DOHH2 (cell line): ENCODE data around the gene HPSE2.

Source experiments
- H3F3A ChIP-seq: fragments of 200-600 bp; sonication (generic), shearing (Covaris generic); 2 replicates; pipeline ENCODE4 v1.6.0; 2016; ENCODE audit warnings: antibody characterized with exemption, mild to moderate bottlenecking; ENCODE audit not compliant: control insufficient read depth, insufficient read depth
- H3K27ac ChIP-seq: fragments of 200-600 bp; sonication (generic); 2 replicates; pipeline ENCODE4 v1.5.1; 2014; ENCODE audit warnings: low read depth, mild to moderate bottlenecking, low read length, moderate library complexity
- H3K27me3 ChIP-seq: fragments of 200-600 bp; sonication (generic); 2 replicates; pipeline ENCODE4 v1.6.1; 2014; ENCODE audit warnings: mild to moderate bottlenecking, low read length, mixed read lengths; ENCODE audit not compliant: control insufficient read depth
- H3K36me3 ChIP-seq: fragments of 200-600 bp; sonication (generic); 2 replicates; pipeline ENCODE4 v1.6.1; 2014; ENCODE audit warnings: mild to moderate bottlenecking, low read length, moderate library complexity, mixed read lengths; ENCODE audit not compliant: control insufficient read depth
- H3K4me1 ChIP-seq: fragments of 200-600 bp; sonication (generic); 2 replicates; pipeline ENCODE4 v1.6.1; 2014; ENCODE audit warnings: mild to moderate bottlenecking, low read length, mixed read lengths; ENCODE audit not compliant: control insufficient read depth
- H3K4me2 ChIP-seq: fragments of 200-600 bp; sonication (generic); 2 replicates; pipeline ENCODE4 v1.6.0; 2014; ENCODE audit warnings: mild to moderate bottlenecking, low read length, moderate library complexity
- H3K4me3 ChIP-seq: fragments of 200-600 bp; sonication (generic); 2 replicates; pipeline ENCODE4 v1.5.1; 2014; ENCODE audit warnings: mild to moderate bottlenecking, low read length, mixed read lengths
- H3K79me2 ChIP-seq: fragments of 200-600 bp; sonication (generic); 2 replicates; pipeline ENCODE4 v1.6.1; 2014; ENCODE audit warnings: mild to moderate bottlenecking, low read length, mixed read lengths; ENCODE audit not compliant: control insufficient read depth
- H3K9me2 ChIP-seq: fragments of 200-600 bp; sonication (generic); replicated peaks from 2 replicates; pipeline ENCODE4 v1.6.1; 2014; ENCODE audit warnings: mild to moderate bottlenecking, low read length, mixed read lengths; ENCODE audit not compliant: control insufficient read depth
- H3K9me3 ChIP-seq: fragments of 200-600 bp; sonication (generic); 2 replicates; pipeline ENCODE4 v1.6.1; 2014; ENCODE audit warnings: antibody characterized with exemption, low read length, mixed read lengths; ENCODE audit not compliant: control insufficient read depth, insufficient read depth
- H4K20me1 ChIP-seq: fragments of 200-600 bp; sonication (generic); 2 replicates; pipeline ENCODE4 v1.6.0; 2014; ENCODE audit warnings: low read depth, mild to moderate bottlenecking, antibody characterized with exemption, low read length, moderate library complexity; ENCODE audit not compliant: control insufficient read depth, insufficient read depth
- CTCF ChIP-seq: fragments of 200-600 bp; sonication (generic); IDR thresholded peaks from one replicate; pipeline ENCODE4 v1.5.1; 2014; ENCODE audit warnings: antibody characterized with exemption, mild to moderate bottlenecking, low read depth, low read length; ENCODE audit not compliant: poor library complexity, severe bottlenecking
- EZH2phosphoT487 ChIP-seq: fragments of 200-600 bp; sonication (generic); IDR thresholded peaks from 2 replicates; pipeline ENCODE4 v1.6.1; 2017; ENCODE audit warnings: borderline replicate concordance, mild to moderate bottlenecking, antibody characterized with exemption, low read length, moderate library complexity, mixed read lengths

Gene HPSE2

GRCh38 chr10:99119258-99119748 is 116.3 kb downstream of the HPSE2 start:
- Histone ChIP-seq H3K79me2 (no peaks in the 10 kb centered on the region), H3F3A (no peaks in the 10 kb centered on the region), H3K4me3 (no peak overlapping the region), H3K4me2 (no peak overlapping the region), H3K9me2 (no peaks in the 10 kb centered on the region), H3K36me3 (no peaks in the 10 kb centered on the region), H4K20me1 (no peaks in the 10 kb centered on the region), H3K4me1 (no peaks in the 10 kb centered on the region), H3K27me3 (no peaks in the 10 kb centered on the region), H3K9me3 (no peaks in the 10 kb centered on the region), H3K27ac (no peak overlapping the region)
- TF ChIP-seq CTCF (no peak), EZH2phosphoT487 (no peak)

- Histone ChIP-seq H3K36me3 (no peaks in the 10 kb centered on the region), H3K4me3 (no peak overlapping the region), H3K27me3 (no peaks in the 10 kb centered on the region), H3K27ac (no peak overlapping the region), H4K20me1 (no peaks in the 10 kb centered on the region), H3F3A (no peaks in the 10 kb centered on the region), H3K79me2 (no peaks in the 10 kb centered on the region), H3K4me1 (no peaks in the 10 kb centered on the region), H3K9me2 (no peaks in the 10 kb centered on the region), H3K4me2 (no peak overlapping the region), H3K9me3 (no peaks in the 10 kb centered on the region)
- TF ChIP-seq CTCF, result no peak
- no peak for TF ChIP-seq EZH2phosphoT487
These were observed 119.9 kb downstream of the HPSE2 start for GRCh38 chr10:99115703-99116102.

GRCh38 chr10:99085358-99085757 is 150.3 kb downstream of the HPSE2 start:
- H4K20me1 ChIP-seq, result no peaks in the 10 kb centered on the region
- H3K4me2 ChIP-seq, result no peak overlapping the region
- no peaks in the 10 kb centered on the region for H3K9me3 ChIP-seq
- no peaks in the 10 kb centered on the region for H3F3A ChIP-seq
- no peaks in the 10 kb centered on the region for H3K79me2 ChIP-seq
- no peaks in the 10 kb centered on the region for H3K9me2 ChIP-seq
- H3K4me3 ChIP-seq, result no peak overlapping the region
- no peaks in the 10 kb centered on the region for H3K4me1 ChIP-seq
- TF ChIP-seq EZH2phosphoT487 (no peak), CTCF (no peak)
- no peaks in the 10 kb centered on the region for H3K27me3 ChIP-seq
- H3K27ac ChIP-seq, result no peak overlapping the region
- no peaks in the 10 kb centered on the region for H3K36me3 ChIP-seq

GRCh38 chr10:99084161-99084560 is 151.5 kb downstream of the HPSE2 start:
- Histone ChIP-seq H3K36me3 (no peaks in the 10 kb centered on the region), H3F3A (no peaks in the 10 kb centered on the region), H3K27me3 (no peaks in the 10 kb centered on the region), H3K27ac (no peak overlapping the region), H3K4me1 (no peaks in the 10 kb centered on the region), H3K9me3 (no peaks in the 10 kb centered on the region), H3K79me2 (no peaks in the 10 kb centered on the region), H3K4me2 (no peak overlapping the region), H4K20me1 (no peaks in the 10 kb centered on the region), H3K9me2 (no peaks in the 10 kb centered on the region), H3K4me3 (no peak overlapping the region)
- no peak for TF ChIP-seq EZH2phosphoT487
- no peak for TF ChIP-seq CTCF
